Inferior parietal cortex (tissue), 1 donor: ENCODE measurements around the gene ALPG.
"Not testable (repeated sequence)": the region's sequence is repeated elsewhere in the genome, so short reads cannot be mapped to it uniquely, and the experiment has no call there.

ENCODE experiments used
- DNase-seq: peaks from one replicate; pipeline ENCODE4 v3.0.0-alpha.2; 2016; ENCODE audit errors: extremely low spot score

ALPG gene

DNA sequence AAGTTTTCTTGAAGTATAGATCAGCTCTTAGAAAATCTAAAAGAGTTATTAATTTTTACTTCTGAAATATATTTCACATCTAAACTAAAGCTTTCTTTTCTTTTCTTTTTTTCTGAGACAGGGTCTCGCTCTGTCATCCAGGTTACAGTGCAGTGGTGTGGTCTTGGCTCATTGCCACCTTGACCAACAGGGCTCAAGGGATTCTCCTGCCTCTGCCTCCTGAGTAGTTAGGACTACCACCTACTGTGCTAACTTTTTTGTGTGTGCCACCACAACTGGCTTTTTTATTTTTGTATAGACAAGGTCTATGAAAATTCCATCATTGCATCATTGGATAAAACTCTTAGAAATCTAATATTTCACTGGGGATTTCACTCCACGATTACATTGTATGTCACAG lies 10.0 kb upstream of the ALPG start:
- no peak for DNase-seq

DNA sequence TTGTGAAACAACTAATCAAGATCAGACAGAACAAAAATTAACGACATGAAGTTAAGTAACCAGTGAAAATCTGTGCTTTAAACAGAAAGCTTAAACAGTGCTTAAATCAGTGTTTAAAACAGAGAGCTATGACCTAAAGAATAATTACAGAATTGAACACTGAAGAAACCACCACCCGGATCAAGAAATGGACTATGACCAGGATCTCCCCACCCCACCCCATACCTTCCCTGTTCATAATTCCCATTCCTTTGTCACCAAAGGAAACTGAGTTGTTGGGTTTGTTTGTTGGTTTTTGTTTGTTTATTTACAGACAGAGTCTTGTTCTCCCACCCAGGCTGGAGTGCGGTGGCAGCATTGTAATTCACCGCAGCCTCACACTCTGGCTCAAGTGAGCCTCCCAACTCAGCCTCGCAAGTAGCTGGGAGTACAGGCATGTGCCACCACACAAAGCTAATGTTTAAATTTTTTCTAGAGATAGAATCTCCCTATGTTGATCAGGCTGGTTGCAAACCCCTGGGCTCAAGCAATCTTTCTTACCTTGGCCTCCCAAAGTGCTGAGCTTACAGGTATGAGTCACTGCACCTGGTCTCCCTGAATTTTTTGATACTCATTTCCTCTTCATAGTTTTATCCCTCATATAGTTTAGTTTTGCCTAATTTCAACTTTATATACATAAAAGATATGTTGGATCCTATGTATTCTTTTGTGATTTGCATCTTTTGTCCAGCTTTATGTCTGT lies 8.2 kb upstream of the ALPG start:
- DNase-seq, result no peak

DNA sequence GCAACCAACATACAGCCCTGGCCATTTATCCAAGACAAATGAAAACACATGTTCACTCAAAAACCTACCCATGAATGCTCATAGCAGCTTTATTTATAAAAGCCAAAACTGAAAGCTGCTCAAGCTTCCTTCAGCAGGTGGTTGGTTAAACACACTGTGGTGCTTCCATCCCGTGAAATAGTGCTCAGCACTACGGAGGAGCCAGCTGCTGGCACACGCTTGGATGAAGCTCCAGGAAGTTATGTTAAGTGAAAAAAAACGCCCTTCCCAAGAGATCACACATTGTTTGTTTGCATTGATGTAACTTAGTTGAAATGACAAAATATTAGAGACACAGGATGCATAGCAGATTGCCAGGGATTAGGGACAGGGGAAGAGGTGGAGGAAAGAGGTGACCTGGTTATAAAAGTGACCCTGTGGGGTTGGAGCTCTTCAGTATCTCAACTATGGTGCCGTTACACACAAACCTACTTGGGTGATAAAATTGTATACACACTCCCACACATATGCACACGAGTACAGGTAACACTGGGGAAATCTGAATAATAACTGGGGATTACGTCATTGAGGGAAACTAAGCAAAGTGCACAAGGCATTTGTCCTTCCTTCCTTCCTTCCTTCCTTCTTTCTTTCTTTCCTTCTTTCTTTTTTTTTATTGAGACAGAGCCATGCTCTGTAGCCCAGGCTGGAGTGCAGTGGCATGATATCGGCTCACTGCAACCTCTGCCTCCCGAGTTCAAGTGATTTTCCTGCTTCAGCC lies 6.2 kb upstream of the ALPG start:
- DNase-seq, result no peak

DNA sequence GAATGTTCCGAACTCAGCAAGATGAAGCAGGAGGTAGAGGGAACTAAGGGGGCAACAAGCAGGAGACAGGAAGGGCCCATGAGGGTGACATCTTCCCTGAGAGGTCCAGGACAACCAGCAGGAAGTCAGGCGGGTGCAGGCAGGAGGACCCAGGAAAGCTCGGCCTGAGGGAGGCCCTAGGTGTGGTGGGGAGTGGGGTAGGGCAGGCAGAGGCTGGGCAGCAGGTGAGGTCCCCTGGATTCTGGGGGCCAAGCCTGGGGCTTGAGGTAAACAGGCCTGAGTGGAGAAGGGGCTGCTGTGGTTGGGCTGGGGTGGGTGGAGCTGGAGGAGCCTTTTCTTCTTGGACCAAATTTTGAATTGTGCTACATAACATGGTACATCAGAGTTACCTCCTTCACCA lies 4.1 kb upstream of the ALPG start:
- no peak for DNase-seq

DNA sequence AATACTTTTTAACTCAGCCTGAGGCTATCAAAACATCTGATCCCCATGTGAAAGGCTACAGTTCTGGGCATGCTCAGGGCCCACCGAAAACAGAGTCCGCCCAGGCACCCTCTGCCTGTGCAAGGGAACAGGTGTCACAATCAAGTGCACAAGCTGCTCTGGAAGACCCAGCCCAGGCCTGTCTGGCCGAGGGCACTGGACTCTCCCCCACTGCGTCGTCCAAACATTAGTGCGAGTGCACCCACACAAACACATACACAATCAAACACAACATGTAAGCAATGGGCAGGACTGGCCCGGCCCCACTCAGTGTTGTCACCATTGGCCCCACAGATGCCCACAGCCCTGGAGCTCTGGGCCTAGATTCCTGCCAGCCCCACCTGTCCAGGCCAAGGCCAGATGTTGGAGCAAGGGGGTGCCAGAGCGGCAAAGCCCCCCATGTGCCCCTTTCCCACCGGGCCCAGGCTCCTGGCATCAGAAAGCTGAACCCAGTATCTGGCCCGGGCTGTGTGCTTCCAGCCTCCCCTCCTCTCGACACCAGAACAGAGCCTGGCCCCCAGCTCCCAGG lies 617 bp upstream of the ALPG start:
- no peak for DNase-seq

DNA sequence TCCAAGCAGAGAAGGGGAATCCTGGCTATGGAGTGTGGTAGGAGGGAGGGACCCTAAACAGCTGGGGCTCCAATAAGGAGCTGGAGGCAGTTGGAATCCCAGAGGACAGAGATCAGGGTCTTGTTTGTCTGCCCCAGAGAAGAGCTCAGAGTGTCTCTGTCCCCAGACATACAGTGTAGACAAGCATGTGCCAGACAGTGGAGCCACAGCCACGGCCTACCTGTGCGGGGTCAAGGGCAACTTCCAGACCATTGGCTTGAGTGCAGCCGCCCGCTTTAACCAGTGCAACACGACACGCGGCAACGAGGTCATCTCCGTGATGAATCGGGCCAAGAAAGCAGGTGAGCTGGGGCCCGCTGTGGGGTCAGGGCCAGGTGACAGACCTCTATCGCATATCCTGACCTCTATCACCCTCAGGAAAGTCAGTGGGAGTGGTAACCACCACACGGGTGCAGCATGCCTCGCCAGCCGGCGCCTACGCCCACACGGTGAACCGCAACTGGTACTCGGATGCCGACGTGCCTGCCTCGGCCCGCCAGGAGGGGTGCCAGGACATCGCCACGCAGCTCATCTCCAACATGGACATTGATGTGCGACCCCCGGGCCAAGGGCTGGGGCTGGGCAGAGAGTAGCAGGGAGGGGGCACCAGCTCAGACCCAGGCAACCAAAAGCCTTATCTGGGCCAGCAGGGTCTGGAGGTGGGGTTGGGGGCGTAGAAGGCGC lies 945 bp downstream of the ALPG start:
- DNase-seq, result not testable (repeated sequence)

DNA sequence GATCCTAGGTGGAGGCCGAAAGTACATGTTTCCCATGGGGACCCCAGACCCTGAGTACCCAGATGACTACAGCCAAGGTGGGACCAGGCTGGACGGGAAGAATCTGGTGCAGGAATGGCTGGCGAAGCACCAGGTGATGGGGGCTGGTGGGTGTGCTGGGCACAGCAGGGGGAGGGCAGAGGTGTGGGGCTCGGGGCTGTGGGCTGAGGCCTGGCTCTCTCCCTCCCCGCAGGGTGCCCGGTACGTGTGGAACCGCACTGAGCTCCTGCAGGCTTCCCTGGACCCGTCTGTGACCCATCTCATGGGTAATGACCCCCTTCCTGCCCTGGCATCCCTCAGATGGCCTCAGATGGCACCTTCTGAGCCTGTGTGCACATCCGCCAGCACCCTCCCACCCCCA lies 1.6 kb downstream of the ALPG start:
- DNase-seq, result not testable (repeated sequence)

DNA sequence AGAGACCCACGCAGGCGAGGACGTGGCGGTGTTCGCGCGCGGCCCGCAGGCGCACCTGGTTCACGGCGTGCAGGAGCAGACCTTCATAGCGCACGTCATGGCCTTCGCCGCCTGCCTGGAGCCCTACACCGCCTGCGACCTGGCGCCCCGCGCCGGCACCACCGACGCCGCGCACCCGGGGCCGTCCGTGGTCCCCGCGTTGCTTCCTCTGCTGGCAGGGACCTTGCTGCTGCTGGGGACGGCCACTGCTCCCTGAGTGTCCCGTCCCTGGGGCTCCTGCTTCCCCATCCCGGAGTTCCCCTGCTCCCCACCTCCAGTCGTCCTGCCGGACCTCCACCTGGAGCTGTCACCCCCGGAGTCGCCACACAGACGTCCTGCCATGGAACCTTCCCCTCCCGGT lies 3.0 kb downstream of the ALPG start:
- not testable (repeated sequence) for DNase-seq

DNA sequence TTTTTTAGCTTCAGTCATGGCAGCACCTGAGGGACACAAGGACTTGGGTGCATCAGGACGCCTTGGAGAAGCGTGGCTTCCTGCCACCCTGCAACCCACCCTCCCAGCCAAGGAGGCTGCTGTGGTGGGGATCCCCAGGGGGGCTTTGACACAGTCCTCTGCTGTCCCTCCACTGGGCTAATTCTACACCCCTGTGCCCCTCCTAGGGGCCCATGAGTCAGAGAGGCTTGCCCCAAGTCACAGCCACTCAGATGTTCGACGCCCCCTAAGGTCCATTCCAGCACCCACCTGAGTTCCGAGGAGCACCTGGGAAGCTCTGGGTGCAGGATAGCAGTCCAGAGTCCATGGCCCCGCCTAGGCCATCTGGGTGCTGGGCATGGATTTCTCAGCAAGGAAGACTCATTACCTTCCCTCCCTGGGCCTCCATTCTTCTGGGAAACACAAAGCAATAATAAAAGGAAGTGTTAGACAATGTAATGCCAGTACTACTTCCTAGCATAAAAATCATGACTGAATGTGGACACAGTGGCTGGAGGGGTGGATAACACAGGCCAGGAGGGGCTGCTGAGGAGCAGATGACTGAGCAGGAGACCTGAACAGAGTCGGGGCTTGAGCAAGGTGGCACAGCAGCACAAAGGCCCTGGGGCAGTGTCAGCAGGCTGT lies 3.7 kb downstream of the ALPG start:
- DNase-seq, result no peak

DNA sequence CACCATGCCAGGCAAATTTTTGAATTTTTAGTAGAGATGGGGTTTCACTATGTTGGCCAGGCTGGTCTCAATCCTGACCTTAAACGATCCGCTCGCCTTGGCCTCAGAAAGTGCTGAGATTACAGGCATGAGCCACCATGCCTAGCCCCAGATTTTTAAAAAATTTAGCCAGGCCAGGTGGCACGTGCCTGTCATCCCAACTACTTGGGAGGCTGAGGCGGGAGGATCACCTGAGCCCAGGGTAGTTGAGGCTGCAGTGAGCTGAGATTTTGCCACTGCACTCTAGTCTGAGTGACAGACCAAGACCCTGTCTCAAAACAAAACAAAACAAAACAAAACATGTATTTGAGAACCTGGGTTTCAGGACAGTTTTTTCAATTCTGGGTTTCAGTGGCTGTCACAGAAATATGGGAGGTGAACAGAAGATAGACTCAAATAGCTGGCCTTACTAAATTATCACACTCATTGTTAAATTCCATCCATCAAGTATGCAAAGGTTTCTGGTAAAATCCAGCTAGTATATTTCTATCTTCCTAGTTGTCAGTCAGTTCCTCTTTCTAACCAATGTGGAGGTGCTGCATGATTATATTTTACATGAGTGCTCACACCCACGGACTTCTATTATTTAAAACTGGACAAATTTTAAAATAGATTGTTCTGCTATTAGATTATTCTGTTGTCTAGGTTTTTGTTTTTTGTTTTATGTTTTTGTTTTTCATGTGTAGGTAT lies 5.4 kb downstream of the ALPG start:
- DNase-seq, result no peak

DNA sequence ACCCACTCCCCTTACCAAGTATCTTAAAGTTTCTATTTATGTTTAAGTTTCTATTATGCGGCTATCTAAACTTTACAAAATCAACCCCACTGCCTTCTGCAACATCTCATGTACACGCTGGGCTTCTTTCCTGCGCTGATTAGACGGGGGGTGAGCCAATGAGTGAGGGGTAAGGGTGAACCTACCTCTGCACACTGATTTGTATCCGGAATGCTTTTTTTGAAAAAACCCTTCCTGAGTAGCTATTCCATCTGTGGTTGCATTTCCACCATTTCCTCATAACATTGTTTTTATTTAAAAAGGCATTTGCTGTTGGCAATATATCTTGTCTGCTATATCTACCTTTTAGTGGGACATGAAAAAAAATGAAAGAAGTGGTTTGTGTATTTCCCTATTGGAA lies 6.3 kb downstream of the ALPG start:
- no peak for DNase-seq

DNA sequence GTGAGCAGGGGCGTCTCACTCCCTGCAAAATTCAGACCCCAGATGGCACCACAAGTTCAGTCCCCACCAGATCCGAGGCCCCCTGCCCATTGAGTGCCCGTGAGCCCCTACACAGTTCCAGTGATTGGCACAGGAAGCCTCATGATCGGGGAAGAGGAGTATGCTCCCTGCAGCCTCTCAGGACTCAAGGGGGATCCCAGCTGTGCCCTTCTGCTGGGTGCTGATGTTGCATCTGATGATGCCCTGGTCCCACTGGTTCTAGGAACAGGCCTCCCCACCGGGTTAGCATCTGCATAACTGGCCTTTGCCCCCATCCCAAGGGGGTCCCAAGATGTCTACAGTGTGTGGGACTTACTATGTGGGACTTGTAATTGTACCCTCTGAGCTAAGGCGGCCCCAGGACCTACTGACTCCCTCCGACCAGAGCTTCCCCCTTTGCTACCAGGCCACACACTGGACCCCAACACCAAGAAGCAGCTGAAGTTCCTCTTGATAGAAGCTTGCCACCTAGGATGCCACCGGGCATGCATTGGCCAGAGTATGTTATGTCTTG lies 8.6 kb downstream of the ALPG start:
- DNase-seq, result no peak

DNA sequence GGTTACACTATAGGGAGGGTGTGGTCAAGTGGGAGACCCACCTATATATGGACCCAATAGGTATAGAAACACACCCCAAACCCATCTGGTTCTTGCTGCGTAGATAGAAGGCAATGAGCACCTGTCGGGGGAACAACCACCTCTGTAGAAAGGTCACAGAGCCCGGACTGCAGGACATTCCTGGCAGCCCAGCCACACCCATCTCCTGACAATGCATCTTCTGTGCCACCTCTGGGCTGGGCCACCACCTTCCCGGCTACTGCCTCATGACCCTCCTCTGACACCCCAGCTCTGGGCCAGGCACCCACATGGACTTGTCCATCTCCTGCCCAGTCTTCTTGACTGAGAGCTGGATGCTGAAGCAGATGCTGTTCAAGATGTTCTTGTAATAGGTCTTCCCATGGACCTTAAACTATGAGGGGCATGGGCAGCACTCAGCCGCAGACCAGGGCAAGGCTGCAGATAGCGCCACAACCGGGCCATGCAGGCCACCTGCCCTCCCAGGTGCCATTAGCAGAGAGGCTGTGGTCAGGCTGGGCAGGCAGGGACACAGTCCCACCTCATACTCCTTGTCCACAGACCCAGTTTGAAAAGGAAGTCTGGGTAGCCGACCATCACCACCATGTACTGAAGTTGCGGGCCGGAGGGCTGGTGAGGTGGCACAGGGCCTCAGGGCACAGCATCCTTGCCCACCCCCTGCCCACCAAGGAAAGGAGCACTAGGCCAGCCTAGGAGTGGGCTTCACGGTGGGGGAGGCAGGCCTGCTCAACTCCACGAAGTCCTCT lies 9.3 kb downstream of the ALPG start:
- no peak for DNase-seq

DNA sequence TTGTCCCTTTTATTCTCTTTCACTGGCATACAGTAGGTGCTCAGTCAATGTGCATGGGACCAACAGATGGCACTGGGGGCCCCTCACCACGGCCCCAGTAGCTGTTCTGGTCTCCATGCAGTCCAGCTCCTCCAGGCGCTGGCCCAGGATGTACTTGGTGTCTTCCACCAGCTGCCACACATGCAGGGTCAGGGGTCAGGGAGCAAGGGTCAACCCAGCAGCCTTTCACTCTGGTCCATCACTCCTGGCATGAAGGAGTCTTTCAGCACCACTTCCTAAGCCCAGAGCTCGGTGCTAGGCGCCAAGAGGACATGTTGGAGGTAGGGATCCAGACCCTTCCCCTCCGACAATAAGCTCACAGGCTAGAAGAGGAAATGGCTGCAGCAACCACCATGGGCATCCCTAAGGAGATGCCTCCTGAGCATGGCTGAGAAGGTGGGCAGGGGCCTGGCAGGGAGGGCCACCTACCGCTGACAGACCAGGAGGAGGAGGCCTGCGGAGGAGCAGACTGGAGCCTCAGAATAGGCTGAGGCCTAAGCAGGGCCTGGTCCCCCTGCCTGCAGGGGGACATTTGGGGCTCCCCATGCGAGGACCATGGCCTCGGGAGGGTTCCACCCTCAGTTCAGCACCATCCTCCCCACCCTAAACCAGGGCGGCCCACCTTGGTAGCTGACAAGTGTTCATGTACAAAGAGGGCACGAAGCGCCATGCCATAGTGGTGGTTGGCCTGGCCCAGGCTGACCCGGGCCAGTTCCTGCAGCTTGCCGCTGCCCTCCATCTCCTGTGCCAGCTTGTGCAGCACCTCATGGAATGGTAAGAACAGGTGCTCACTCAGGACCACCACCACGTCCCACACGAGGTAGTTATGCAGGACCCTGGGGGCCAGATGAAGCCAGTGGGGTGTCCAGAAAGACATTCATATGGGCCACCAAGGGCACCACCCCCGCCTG lies 10.2 kb downstream of the ALPG start:
- no peak for DNase-seq

DNA sequence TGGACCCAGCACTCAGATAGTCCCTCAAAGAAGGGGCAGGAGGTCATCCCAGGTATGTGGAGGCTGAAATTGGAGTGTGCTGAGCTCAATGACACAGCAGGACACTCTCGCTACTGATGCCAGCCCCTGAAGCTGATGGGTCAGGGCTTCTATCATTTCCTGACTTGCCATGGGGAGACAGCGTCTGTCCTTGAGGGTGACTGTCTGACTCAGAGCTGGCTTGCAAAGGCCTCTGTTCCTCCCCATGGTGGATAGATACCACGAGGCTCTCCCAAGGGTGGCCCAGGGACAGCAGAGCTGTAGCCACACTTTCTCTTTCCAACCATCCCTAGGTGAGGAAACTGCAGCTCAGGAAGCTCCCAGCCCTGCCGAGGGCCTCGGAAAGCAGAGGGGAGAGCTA lies 10.8 kb downstream of the ALPG start:
- no peak for DNase-seq

DNA sequence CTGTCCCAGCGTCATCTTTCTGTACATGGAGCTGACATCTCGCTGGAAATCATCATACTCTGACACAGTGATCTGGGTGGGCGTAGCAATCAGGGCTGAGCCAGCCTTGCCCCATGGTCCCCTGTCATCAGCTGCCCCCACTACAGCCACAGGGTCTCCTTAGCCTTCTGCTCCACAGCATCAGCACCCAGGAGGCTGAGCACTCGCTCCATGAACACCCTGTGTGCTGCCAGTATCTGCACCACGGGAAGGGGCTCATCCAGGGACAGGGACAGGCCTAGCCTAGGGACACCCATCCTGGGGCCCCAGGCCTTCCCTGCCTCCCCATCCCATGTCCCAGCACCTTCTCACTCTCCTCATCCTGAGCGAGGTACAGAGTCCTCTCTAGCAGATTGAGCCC lies 11.4 kb downstream of the ALPG start:
- DNase-seq, result no peak

DNA sequence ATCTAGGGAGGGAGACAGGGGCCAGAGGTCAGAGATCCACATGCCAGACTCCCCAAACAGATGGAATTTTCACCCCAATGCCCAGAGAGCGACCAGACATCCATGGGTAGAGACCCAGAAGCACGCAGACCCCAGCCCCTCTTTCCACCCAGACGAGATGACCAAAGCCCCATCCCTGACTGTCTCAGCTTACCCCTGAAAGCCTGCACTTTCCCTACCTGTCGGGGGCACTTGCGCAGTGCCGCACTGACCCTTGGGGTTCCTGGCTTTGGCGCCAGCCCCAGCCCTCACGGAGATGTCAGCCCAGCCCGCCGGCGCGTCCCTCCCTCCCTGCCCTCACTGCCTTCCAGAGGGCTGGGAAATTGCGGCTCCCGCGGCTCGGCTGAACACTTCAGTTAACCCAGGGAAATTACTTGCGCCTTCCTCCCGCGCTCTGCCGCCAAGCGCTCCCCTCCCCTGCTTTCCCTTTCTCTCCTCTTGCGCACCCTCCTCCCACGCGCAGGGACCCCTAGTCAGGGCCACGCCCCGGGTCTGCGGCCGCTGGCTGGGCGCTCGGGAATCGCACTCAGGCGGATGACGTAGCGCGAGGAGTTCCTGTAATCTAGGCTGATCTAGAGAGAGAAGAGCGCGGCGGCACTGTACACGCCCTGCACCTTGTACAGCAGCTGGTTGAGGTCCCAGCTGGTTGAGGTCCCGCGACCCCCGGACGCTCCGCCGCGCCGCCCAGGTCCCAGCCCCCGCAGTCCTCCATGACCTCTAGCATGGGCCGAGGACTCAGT lies 12.0 kb downstream of the ALPG start:
- DNase-seq, result no peak
